Calu3 (cell line): Measurements from ENCODE around the gene CCDC187. TPM values are rescaled to one million over a fixed set of nuclear protein-coding genes. Genes with fewer than 3 reads are reported as not detected.

Source experiments
- BruUV-seq: library from RNA; stranded (reverse); fragments of 400-500 nt; replicated peaks from 2 replicates; lab custom pipeline; 2021; lab: Mats Ljungman, UMichigan
- CTCF ChIA-PET: fragments of 300-600 bp; sonication (Branson Sonifier 250); formaldehyde crosslinking; loops from one replicate; lab custom pipeline; 2022; ENCODE audit warnings: antibody characterized with exemption; lab: Charles Lee
- DNase-seq: peaks from one replicate; pipeline ENCODE4 v3.0.0; 2022
- H3K27ac Mint-ChIP-seq: one replicate; pipeline ENCODE4 v1.8.0; 2022; ENCODE audit warnings: mixed read lengths; ENCODE audit not compliant: unreplicated experiment
- H3K27me3 Mint-ChIP-seq: one replicate; pipeline ENCODE4 v1.8.0; 2022; ENCODE audit warnings: mixed read lengths; ENCODE audit not compliant: unreplicated experiment
- H3K36me3 Mint-ChIP-seq: one replicate; pipeline ENCODE4 v1.8.0; 2022; ENCODE audit warnings: mild to moderate bottlenecking, moderate library complexity, mixed read lengths; ENCODE audit not compliant: insufficient read depth, unreplicated experiment
- H3K4me1 Mint-ChIP-seq: one replicate; pipeline ENCODE4 v1.8.0; 2022; ENCODE audit warnings: mild to moderate bottlenecking, low read depth, mixed read lengths; ENCODE audit not compliant: unreplicated experiment
- H3K4me3 Mint-ChIP-seq: one replicate; pipeline ENCODE4 v1.8.0; 2022; ENCODE audit warnings: mild to moderate bottlenecking, low read depth, moderate library complexity, mixed read lengths; ENCODE audit not compliant: unreplicated experiment
- H3K9me3 Mint-ChIP-seq: one replicate; pipeline ENCODE4 v1.8.0; 2022; ENCODE audit warnings: low read depth, mixed read lengths; ENCODE audit not compliant: unreplicated experiment
- intact Hi-C: fragments of 100-400 bp; cut with micrococcal nuclease; formaldehyde crosslinking; loops from one replicate; pipeline ENCODE4 v1.10.0; 2022; ENCODE audit not compliant: unreplicated experiment
- total RNA-seq: library from RNA; stranded (reverse); gene quantifications from 2 replicates; pipeline ENCODE4 v1.2.3, GENCODE V29; 2022
- TF ChIP-seq, protein P1 (sequence below): fragments of 200-600 bp; IDR thresholded peaks from one replicate; pipeline ENCODE4 v1.8.0; 2022; ENCODE audit warnings: antibody characterized with exemption; ENCODE audit not compliant: unreplicated experiment

CCDC187 gene
- total RNA-seq, 1 experiment from 2014 or later, result 0.73 TPM

DNA sequence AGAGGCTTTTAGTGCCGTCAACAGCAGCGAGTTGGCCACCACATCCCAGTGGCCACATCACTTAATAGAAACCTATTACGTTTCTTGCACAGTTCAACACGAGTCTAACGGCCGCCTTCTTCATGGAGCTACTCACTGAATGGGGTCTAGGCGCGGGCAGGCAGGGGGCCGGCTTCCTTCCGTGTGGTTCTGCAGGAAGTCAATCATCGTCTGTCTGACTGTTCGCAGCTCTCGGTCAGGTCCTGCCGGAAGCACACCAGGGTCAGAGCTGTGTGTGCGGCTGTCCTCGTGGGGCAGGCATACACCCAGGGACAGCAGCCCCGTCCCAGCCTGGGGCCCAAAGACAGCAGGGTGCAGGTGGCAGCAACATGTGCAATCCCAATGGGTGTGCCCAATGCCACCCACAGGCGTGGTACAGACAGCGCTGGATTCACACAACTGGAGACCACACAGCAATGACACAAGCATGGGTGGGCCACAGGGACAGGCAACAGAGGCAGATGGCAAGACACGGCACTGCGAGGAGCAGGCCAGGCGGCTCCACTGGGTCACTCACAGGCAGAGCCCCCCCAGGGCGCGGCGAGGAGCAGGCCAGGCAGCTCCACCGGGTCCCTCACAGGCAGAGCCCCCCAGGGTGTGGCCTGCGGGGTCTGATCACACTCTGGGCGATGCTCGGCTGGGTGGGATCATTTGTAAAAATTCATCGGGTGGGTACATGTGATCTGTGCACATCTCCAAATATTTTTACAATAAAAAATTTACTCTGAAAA is 79.8 kb downstream of the CCDC187 start:
- H3K27ac Mint-ChIP-seq, result no peak overlapping the region
- peaks cover 18% of the 10 kb centered on the region for H3K36me3 Mint-ChIP-seq
- no peaks in the 10 kb centered on the region for H3K9me3 Mint-ChIP-seq
- BruUV-seq, result no TSS peak
- no peaks in the 10 kb centered on the region for H3K27me3 Mint-ChIP-seq
- CTCF ChIA-PET, result no interaction called here
- DNase-seq, result no peak
- intact Hi-C loops, result no loop called here
- H3K4me3 Mint-ChIP-seq, result no peak overlapping the region
- peaks cover 12% of the 10 kb centered on the region for H3K4me1 Mint-ChIP-seq
- TF ChIP-seq, protein P1, sequence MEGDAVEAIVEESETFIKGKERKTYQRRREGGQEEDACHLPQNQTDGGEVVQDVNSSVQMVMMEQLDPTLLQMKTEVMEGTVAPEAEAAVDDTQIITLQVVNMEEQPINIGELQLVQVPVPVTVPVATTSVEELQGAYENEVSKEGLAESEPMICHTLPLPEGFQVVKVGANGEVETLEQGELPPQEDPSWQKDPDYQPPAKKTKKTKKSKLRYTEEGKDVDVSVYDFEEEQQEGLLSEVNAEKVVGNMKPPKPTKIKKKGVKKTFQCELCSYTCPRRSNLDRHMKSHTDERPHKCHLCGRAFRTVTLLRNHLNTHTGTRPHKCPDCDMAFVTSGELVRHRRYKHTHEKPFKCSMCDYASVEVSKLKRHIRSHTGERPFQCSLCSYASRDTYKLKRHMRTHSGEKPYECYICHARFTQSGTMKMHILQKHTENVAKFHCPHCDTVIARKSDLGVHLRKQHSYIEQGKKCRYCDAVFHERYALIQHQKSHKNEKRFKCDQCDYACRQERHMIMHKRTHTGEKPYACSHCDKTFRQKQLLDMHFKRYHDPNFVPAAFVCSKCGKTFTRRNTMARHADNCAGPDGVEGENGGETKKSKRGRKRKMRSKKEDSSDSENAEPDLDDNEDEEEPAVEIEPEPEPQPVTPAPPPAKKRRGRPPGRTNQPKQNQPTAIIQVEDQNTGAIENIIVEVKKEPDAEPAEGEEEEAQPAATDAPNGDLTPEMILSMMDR, result no peak

DNA sequence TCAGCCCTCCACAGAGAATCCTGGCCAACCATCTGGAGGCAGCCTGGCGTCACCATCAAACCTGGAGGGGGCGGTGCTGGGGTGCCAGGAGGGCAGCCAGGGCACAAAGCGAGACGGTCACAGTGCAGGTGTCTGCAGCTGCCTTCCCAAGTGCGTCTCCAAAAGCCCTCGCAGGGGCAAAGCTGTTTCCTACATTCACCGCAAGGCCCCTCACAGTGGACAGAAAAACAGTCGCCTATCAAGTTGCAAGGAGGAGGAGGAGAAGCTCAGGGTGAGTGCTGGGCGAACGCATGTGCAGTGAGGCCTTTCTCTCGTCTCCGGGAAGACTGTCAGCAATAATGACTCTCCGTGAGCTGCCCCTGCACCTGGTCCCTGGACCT is 81.0 kb downstream of the CCDC187 start:
- CTCF ChIA-PET, result no interaction called here
- H3K27me3 Mint-ChIP-seq, result no peaks in the 10 kb centered on the region
- TF ChIP-seq, protein P1, result no peak
- peaks cover 3% of the 10 kb centered on the region for H3K4me1 Mint-ChIP-seq
- intact Hi-C loops, result no loop called here
- no TSS peak for BruUV-seq
- peaks cover 12% of the 10 kb centered on the region for H3K36me3 Mint-ChIP-seq
- DNase-seq, result no peak
- no peak overlapping the region for H3K27ac Mint-ChIP-seq
- H3K9me3 Mint-ChIP-seq, result no peaks in the 10 kb centered on the region
- no peak overlapping the region for H3K4me3 Mint-ChIP-seq

DNA sequence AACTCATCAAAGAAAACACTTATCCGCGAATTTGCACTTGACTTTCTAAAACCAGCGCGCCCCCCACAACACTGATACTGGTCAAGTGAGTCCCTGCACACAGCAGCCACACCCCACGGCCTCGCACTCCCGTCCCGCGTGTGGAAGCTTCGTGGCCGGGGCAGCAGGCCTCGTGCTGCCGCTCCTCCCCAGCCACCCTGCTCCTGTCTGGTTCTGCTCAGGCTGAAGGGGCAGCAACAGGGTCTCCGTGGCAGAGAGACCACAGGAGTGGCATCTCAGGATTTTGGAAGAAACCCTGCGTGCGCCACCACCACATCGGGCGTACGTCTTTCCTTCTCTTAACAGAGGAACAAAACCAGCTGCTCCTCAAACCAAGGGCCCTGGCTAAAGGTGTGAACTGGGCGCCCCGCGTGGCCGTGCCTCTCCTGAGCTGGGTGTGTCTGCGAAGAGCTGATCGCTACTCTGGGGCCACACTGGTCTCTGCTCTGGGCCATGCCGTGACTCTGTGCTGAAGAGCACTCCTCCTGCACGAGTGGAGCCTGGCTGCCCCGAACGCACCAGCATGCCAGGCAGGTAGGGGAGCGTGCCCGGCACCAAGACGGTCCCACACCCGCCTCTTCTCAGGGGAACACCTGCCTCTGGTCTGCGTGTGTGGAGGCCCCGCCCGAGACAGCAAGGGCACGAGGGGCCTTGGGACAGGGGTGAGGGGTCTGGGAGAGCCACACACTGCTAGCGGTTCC is 81.6 kb downstream of the CCDC187 start:
- H3K4me3 Mint-ChIP-seq, result no peak overlapping the region
- CTCF ChIA-PET, result no interaction called here
- no peak for DNase-seq
- no peak overlapping the region for H3K27ac Mint-ChIP-seq
- no peaks in the 10 kb centered on the region for H3K9me3 Mint-ChIP-seq
- no TSS peak for BruUV-seq
- no peaks in the 10 kb centered on the region for H3K27me3 Mint-ChIP-seq
- TF ChIP-seq, protein P1, result no peak
- intact Hi-C loops, result no loop called here
- H3K4me1 Mint-ChIP-seq, result no peaks in the 10 kb centered on the region
- peaks cover 10% of the 10 kb centered on the region for H3K36me3 Mint-ChIP-seq

DNA sequence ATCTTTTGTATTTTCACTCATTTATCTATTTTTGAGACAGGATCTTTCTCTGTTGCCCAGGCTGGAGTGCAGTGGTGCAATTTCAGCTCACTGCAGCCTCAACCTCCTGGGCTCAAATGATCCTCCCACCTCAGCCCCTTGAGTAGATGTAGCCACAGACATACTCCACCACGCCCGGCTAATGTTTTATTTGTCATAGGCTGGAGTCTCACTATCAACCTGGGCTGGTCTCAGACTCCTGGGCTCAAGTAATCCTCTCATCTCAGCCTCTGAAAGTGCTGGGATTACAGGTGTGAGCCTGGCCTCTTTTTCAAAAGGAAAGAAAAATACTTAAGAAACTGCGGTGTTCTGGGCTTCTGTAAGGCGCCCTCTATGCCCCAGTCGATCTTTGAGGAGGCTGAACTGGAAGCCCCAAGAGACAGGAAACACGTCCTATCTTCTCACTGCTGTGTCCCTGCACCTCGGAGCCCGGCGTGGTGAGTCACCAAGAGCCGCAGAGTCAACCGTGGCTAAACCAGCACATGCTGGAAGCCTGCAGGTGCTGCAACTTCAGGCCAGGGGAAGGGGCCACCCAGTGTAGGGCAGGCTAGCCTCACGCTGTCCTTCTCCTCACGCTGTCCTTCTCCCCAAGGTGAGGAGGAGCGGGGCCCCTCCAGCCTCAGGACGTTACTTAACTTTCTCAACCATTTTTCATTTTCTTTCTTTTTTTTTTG is 83.7 kb downstream of the CCDC187 start:
- intact Hi-C loops, result no loop called here
- no peaks in the 10 kb centered on the region for H3K27me3 Mint-ChIP-seq
- BruUV-seq, result no TSS peak
- DNase-seq, result peak; percentile 16
- H3K4me3 Mint-ChIP-seq, result no peak overlapping the region
- H3K4me1 Mint-ChIP-seq, result no peaks in the 10 kb centered on the region
- CTCF ChIA-PET, result no interaction called here
- no peaks in the 10 kb centered on the region for H3K9me3 Mint-ChIP-seq
- H3K36me3 Mint-ChIP-seq, result peaks cover 10% of the 10 kb centered on the region
- TF ChIP-seq, protein P1, result no peak
- H3K27ac Mint-ChIP-seq, result no peak overlapping the region
